ENCODE results near the gene CEP44. TPM values are rescaled to one million over a fixed set of nuclear protein-coding genes. Genes with fewer than 3 reads are reported as not detected.
A peak's percentile ranks its signal among the peaks of the same experiment; 100 is the strongest.
"Not testable (repeated sequence)": the region's sequence is repeated elsewhere in the genome, so short reads cannot be mapped to it uniquely, and the experiment has no call there.

CEP44 gene
- total RNA-seq, 1 donor from 2014 or later: 17.8 TPM

GRCh38 chr4:174284487-174284886, 776 bp downstream of the CEP44 start:
- H3K4me3 ChIP-seq (ENCODE audit: low read depth, low read length): peak overlapping the region; percentile 64
- DNase-seq (ENCODE audit: low read depth): no peak
- no peak for TF ChIP-seq CTCF (conservative IDR thresholded peaks at IDR 0.05; ENCODE audit: low read depth, low read length)

GRCh38 chr4:174286870-174287269, 3.2 kb downstream of the CEP44 start:
- no peak for TF ChIP-seq CTCF (conservative IDR thresholded peaks at IDR 0.05; ENCODE audit: low read depth, low read length)
- DNase-seq (ENCODE audit: low read depth): no peak
- no peak overlapping the region for H3K4me3 ChIP-seq (ENCODE audit: low read depth, low read length)

- no peak for DNase-seq (ENCODE audit: low read depth)
- H3K4me3 ChIP-seq (ENCODE audit: low read depth, low read length): no peak overlapping the region
- TF ChIP-seq CTCF (conservative IDR thresholded peaks at IDR 0.05; ENCODE audit: low read depth, low read length): no peak
Observed at GRCh38 chr4:174292473-174292872, 8.8 kb downstream of the CEP44 start.

GRCh38 chr4:174294641-174295040, 10.9 kb downstream of the CEP44 start:
- not testable (repeated sequence) for DNase-seq (ENCODE audit: low read depth); H3K4me3 ChIP-seq (ENCODE audit: low read depth, low read length)

- DNase-seq (ENCODE audit: low read depth): not testable (repeated sequence)
Observed at GRCh38 chr4:174295142-174295541, 11.4 kb downstream of the CEP44 start.

GRCh38 chr4:174303687-174304086, 20.0 kb downstream of the CEP44 start:
- H3K4me3 ChIP-seq (ENCODE audit: low read depth, low read length): no peak overlapping the region
- no peak for DNase-seq (ENCODE audit: low read depth)
- no peak for TF ChIP-seq CTCF (conservative IDR thresholded peaks at IDR 0.05; ENCODE audit: low read depth, low read length)

More at GRCh38 chr4:174295142-174295541, 11.4 kb downstream of the CEP44 start:
- H3K4me3 ChIP-seq (ENCODE audit: low read depth, low read length): not testable (repeated sequence)

GRCh38 chr4:174304664-174305063, 21.0 kb downstream of the CEP44 start:
- H3K4me3 ChIP-seq (ENCODE audit: low read depth, low read length): no peak overlapping the region
- no peak for TF ChIP-seq CTCF (conservative IDR thresholded peaks at IDR 0.05; ENCODE audit: low read depth, low read length)
- no peak for DNase-seq (ENCODE audit: low read depth)

GRCh38 chr4:174305961-174306360, 22.2 kb downstream of the CEP44 start:
- no peak for DNase-seq (ENCODE audit: low read depth)
- no peak overlapping the region for H3K4me3 ChIP-seq (ENCODE audit: low read depth, low read length)
- no peak for TF ChIP-seq CTCF (conservative IDR thresholded peaks at IDR 0.05; ENCODE audit: low read depth, low read length)

All from epithelial cell of proximal tubule (primary cell).